HT-29 (cell line): ENCODE measurements around the gene TBK1. TPM values are rescaled to one million over a fixed set of nuclear protein-coding genes. Genes with fewer than 3 reads are reported as not detected.
"Not testable (repeated sequence)": the region's sequence is repeated elsewhere in the genome, so short reads cannot be mapped to it uniquely, and the experiment has no call there.

Source experiments
- DNase-seq: peaks from one replicate; pipeline ENCODE4 v3.0.0-alpha.2; 2015; ENCODE audit warnings: low spot score
- total RNA-seq: library from RNA; depleted of rRNA; stranded (reverse); fragments of >200 nt; shearing (Covaris generic); gene quantifications from 2 replicates; pipeline ENCODE4 v1.2.3, GENCODE V29; 2014

The TBK1 gene
- total RNA-seq, 1 experiment from 2014 or later = 13.7 TPM

- no peak for DNase-seq
Measured at GRCh38 chr12:64496839-64497400, 45.0 kb downstream of the TBK1 start.

GRCh38 chr12:64497484-64497883, 45.6 kb downstream of the TBK1 start:
- no peak for DNase-seq

GRCh38 chr12:64497903-64498302, 46.0 kb downstream of the TBK1 start:
- DNase-seq = no peak

GRCh38 chr12:64500394-64500793, 48.5 kb downstream of the TBK1 start:
- no peak for DNase-seq

GRCh38 chr12:64501486-64501885, 49.6 kb downstream of the TBK1 start:
- DNase-seq = no peak

GRCh38 chr12:64506955-64507354, 55.0 kb downstream of the TBK1 start:
- no peak for DNase-seq

- no peak for DNase-seq
Measured at GRCh38 chr12:64510667-64511066, 58.7 kb downstream of the TBK1 start.

GRCh38 chr12:64518396-64518795, 66.5 kb downstream of the TBK1 start:
- no peak for DNase-seq

- DNase-seq = no peak
Measured at GRCh38 chr12:64521833-64522232, 69.9 kb downstream of the TBK1 start.

- no peak for DNase-seq
Measured at GRCh38 chr12:64522316-64522715, 70.4 kb downstream of the TBK1 start.

GRCh38 chr12:64522807-64523206, 70.9 kb downstream of the TBK1 start:
- no peak for DNase-seq

GRCh38 chr12:64523565-64524444, 71.9 kb downstream of the TBK1 start:
- DNase-seq = not testable (repeated sequence)

- DNase-seq = no peak
Measured at GRCh38 chr12:64525461-64526160, 73.7 kb downstream of the TBK1 start.

GRCh38 chr12:64526859-64527258, 74.9 kb downstream of the TBK1 start:
- no peak for DNase-seq

GRCh38 chr12:64528616-64529015, 76.7 kb downstream of the TBK1 start:
- no peak for DNase-seq

- DNase-seq = no peak
Measured at GRCh38 chr12:64530566-64530965, 78.6 kb downstream of the TBK1 start.

- no peak for DNase-seq
Measured at GRCh38 chr12:64531665-64532334, 79.9 kb downstream of the TBK1 start.

- no peak for DNase-seq
Measured at GRCh38 chr12:64532734-64533351, 80.9 kb downstream of the TBK1 start.

- DNase-seq = no peak
Measured at GRCh38 chr12:64534672-64535199, 82.8 kb downstream of the TBK1 start.

GRCh38 chr12:64538121-64538520, 86.2 kb downstream of the TBK1 start:
- no peak for DNase-seq

GRCh38 chr12:64542409-64543047, 90.6 kb downstream of the TBK1 start:
- DNase-seq = not testable (repeated sequence)
